HG03060 (cell line): ENCODE results near the gene ROBO1.

Experiments
- ATAC-seq: cut with Tn5 transposase; IDR thresholded peaks from one replicate; pipeline ENCODE4 v1.9.1; 2021; ENCODE audit warnings: low read depth, moderate number of reproducible peaks; ENCODE audit not compliant: unreplicated experiment

ROBO1 gene

GRCh38 chr3:79113876-79114275 is 653.9 kb downstream of the ROBO1 start:
- no peak for ATAC-seq

- ATAC-seq: no peak
Measured at GRCh38 chr3:79111375-79112052, 656.3 kb downstream of the ROBO1 start.

GRCh38 chr3:79109754-79110153 is 658.0 kb downstream of the ROBO1 start:
- no peak for ATAC-seq

GRCh38 chr3:79103307-79103706 is 664.5 kb downstream of the ROBO1 start:
- ATAC-seq: no peak

- no peak for ATAC-seq
Measured at GRCh38 chr3:79097964-79098660, 669.7 kb downstream of the ROBO1 start.

GRCh38 chr3:79094654-79095053 is 673.1 kb downstream of the ROBO1 start:
- ATAC-seq: no peak

GRCh38 chr3:79086514-79086913 is 681.3 kb downstream of the ROBO1 start:
- ATAC-seq: peak; percentile 91

GRCh38 chr3:79085171-79085570 is 682.6 kb downstream of the ROBO1 start:
- no peak for ATAC-seq

- no peak for ATAC-seq
Measured at GRCh38 chr3:79081335-79081734, 686.5 kb downstream of the ROBO1 start.

- ATAC-seq: no peak
Measured at GRCh38 chr3:79074558-79074957, 693.2 kb downstream of the ROBO1 start.

- ATAC-seq: no peak
Measured at GRCh38 chr3:79067734-79068133, 700.1 kb downstream of the ROBO1 start.

GRCh38 chr3:79066481-79066880 is 701.3 kb downstream of the ROBO1 start:
- no peak for ATAC-seq

- no peak for ATAC-seq
Measured at GRCh38 chr3:79063624-79064023, 704.2 kb downstream of the ROBO1 start.

- ATAC-seq: no peak
Measured at GRCh38 chr3:79057756-79058155, 710.0 kb downstream of the ROBO1 start.

- no peak for ATAC-seq
Measured at GRCh38 chr3:79056498-79056897, 711.3 kb downstream of the ROBO1 start.

GRCh38 chr3:79052054-79052681 is 715.6 kb downstream of the ROBO1 start:
- no peak for ATAC-seq

- ATAC-seq: no peak
Measured at GRCh38 chr3:79047581-79047980, 720.2 kb downstream of the ROBO1 start.

- ATAC-seq: no peak
Measured at GRCh38 chr3:79041621-79042020, 726.2 kb downstream of the ROBO1 start.

- no peak for ATAC-seq
Measured at GRCh38 chr3:79040701-79041100, 727.1 kb downstream of the ROBO1 start.

GRCh38 chr3:79040091-79040490 is 727.7 kb downstream of the ROBO1 start:
- ATAC-seq: no peak

GRCh38 chr3:79039192-79039591 is 728.6 kb downstream of the ROBO1 start:
- ATAC-seq: no peak

GRCh38 chr3:79038636-79039035 is 729.2 kb downstream of the ROBO1 start:
- no peak for ATAC-seq
